Subcutaneous abdominal adipose tissue (tissue), 5 donors: Measurements from ENCODE around the gene MEF2B.
A peak's percentile ranks its signal among the peaks of the same experiment; 100 is the strongest.
"Not testable (repeated sequence)": the region's sequence is repeated elsewhere in the genome, so short reads cannot be mapped to it uniquely, and the experiment has no call there.

Source experiments
- H3K27ac ChIP-seq: one replicate; pipeline ENCODE4 v1.7.0; 2013; ENCODE audit warnings: low read depth, mild to moderate bottlenecking, inconsistent platforms, low read length, moderate library complexity
- H3K27me3 ChIP-seq, 5 donors: one replicate each; pipeline ENCODE4 v1.7.0; 2013; ENCODE audit warnings: low read length in 5 of 5, inconsistent platforms in 1 of 5; ENCODE audit not compliant: control insufficient read depth in 5 of 5, insufficient read depth in 4 of 5
- H3K36me3 ChIP-seq, 5 donors: one replicate each; pipeline ENCODE4 v1.7.0; 2013; ENCODE audit warnings: low read length in 5 of 5; ENCODE audit not compliant: control insufficient read depth in 5 of 5, insufficient read depth in 5 of 5
- H3K4me1 ChIP-seq, 5 donors: one replicate each; pipeline ENCODE4 v1.7.0; 2013; ENCODE audit warnings: low read length in 5 of 5, mild to moderate bottlenecking in 3 of 5, moderate library complexity in 1 of 5; ENCODE audit not compliant: control insufficient read depth in 5 of 5, insufficient read depth in 5 of 5
- H3K4me3 ChIP-seq, 5 donors: one replicate each; pipeline ENCODE4 v1.7.0; 2013; ENCODE audit warnings: low read length in 5 of 5, low read depth in 1 of 5
- H3K9ac ChIP-seq, 5 donors: one replicate each; pipeline ENCODE4 v1.7.0; 2013; ENCODE audit warnings: low read length in 5 of 5, mild to moderate bottlenecking in 4 of 5, moderate library complexity in 3 of 5
- H3K9me3 ChIP-seq, 5 donors: one replicate each; pipeline ENCODE4 v1.7.0; 2013; ENCODE audit warnings: low read length in 5 of 5; ENCODE audit not compliant: control insufficient read depth in 5 of 5
- donor health status: healthy.
- donor health status: healthy.
- donor health status: healthy.
- donor health status: healthy.
- donor health status: healthy.

Gene MEF2B

DNA sequence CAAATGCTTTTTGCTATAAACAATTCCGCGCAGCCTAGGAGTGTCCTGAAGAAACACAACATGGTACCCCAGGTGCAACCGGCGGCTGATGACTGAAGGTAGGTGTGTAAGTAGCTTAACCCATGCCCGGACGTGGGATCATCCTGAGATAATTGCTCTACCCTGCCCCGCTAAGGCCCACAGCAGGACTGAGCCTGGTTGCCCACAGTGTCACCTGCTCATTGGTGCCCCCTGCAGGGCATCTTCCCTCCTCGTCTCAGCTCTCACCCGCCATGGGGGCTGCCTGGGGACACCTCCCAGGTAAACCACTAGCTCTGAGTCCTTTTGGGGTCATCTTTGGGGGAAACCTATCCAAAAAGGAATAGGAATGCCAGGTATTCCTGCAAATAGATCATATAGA lies 54.1 kb downstream of the MEF2B start:
- H3K4me3 ChIP-seq = no peak overlapping the region
- no peak overlapping the region for H3K9ac ChIP-seq
- H3K27ac ChIP-seq = no peak overlapping the region
- H3K36me3 ChIP-seq = peaks cover 0 to 16% (median 13%) of the 10 kb centered on the region in 5 donors
- no peaks in the 10 kb centered on the region for H3K9me3 ChIP-seq
- no peaks in the 10 kb centered on the region for H3K27me3 ChIP-seq
- peaks cover 0 to 10% (median 8%) of the 10 kb centered on the region in 5 donors for H3K4me1 ChIP-seq

DNA sequence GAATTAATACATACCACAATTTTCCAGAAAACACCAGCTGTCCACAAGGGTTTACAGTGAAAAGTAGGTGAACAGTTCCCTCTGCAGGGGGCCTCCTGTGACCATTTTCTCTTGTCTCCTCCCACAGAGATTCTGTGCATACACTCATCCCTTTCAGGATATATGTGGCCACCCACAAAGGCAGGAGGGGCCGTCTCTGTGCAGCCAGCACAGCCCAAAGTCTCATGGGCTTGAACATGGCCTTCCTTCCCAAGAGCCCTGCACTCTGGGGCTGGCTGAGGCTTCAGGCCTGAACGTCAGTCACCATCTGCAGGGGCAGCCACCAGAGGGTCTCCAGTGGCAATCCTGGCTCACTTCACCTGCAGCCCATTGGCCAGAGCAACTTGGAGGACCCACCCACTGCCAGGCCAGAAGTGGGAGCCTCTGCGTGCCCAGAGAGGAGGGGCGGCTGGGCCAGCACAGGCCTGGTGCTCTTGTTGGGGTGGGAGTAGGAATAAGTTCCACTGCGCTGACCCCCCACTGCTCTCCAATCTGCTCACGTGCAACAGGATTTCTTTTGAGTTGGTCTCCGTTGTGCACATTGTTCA lies 56.9 kb downstream of the MEF2B start:
- peak overlapping the region in 1 of 5 donors; percentile 11 for H3K9ac ChIP-seq
- no peaks in the 10 kb centered on the region for H3K27me3 ChIP-seq
- H3K4me3 ChIP-seq = no peak overlapping the region
- peaks cover 0 to 4% (median 1%) of the 10 kb centered on the region in 5 donors for H3K36me3 ChIP-seq
- peaks cover 0 to 20% (median 19%) of the 10 kb centered on the region in 5 donors for H3K4me1 ChIP-seq
- H3K9me3 ChIP-seq = no peaks in the 10 kb centered on the region
- no peak overlapping the region for H3K27ac ChIP-seq

DNA sequence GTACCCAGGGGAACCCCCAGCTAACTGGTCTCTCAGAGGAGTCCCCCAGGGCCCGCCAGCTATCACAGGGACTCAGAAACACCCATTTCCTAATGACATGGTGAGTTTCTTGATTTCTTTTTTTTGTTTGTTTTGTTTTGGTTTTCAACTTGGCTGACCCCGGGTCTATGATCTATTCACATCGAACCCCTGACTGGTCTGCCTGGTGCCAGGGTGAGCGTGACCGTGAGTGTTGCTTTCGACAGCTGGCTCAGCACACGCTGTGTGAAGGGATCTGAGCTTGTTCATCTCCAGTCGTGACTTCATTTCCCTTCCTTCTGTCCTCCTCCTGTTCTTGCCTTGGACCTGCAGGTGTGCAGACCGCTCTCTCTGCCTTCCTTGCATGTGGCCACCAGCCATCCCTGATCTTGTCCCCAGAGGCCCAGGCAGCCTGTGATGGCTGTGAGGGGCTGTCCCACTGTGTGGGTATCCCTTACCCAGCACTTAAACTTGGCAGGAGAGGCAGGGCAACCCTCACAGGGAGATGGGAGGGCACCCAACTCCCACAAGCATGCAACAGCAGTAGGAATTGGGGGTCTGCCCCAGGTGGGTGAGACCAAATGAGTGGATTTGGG lies 58.0 kb downstream of the MEF2B start:
- Histone ChIP-seq H3K4me1 (peaks cover 0 to 20% (median 19%) of the 10 kb centered on the region in 5 donors), H3K9ac (no peak overlapping the region), H3K9me3 (no peaks in the 10 kb centered on the region), H3K36me3 (peaks cover 0 to 9% (median 6%) of the 10 kb centered on the region in 5 donors), H3K27me3 (no peaks in the 10 kb centered on the region), H3K27ac (no peak overlapping the region), H3K4me3 (no peak overlapping the region)

DNA sequence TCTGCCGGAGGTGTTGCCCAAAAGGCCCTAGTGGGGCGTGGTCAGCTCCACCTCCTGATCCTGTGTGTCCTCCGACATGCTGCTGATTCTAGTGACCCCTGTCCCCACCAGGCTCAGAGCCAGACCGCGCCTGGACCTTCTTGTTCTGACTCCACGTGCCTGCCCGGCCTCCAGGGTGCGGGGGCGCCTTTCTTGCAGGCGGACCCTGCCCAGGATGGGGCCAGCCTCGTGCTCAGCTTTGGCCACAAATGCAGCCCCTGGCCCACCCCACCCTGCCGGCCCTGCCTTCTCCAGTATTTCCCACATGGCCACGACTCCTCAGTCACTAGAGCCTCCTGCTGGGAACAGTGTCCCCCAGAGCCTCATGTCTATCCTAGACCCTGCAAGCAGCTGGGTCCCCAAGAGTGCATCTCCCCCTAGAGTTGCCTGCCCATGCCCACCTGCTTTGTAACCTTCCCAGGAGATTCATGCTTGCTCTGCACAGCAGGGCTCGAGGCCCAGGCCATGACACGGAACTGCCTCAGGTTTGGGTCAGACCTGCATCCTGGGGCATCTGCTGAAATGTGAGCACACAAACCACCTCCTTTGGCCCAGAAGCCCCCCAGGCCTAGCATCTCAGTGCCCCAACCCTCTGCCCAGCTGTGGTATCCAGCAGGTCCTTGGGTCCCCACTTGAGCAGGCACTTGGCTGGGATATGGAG lies 58.8 kb downstream of the MEF2B start:
- no peaks in the 10 kb centered on the region for H3K9me3 ChIP-seq
- H3K9ac ChIP-seq = no peak overlapping the region
- H3K27me3 ChIP-seq = no peaks in the 10 kb centered on the region
- no peak overlapping the region for H3K4me3 ChIP-seq
- peaks cover 0 to 22% (median 19%) of the 10 kb centered on the region in 5 donors for H3K4me1 ChIP-seq
- peaks cover 0 to 9% (median 6%) of the 10 kb centered on the region in 5 donors for H3K36me3 ChIP-seq
- no peak overlapping the region for H3K27ac ChIP-seq

DNA sequence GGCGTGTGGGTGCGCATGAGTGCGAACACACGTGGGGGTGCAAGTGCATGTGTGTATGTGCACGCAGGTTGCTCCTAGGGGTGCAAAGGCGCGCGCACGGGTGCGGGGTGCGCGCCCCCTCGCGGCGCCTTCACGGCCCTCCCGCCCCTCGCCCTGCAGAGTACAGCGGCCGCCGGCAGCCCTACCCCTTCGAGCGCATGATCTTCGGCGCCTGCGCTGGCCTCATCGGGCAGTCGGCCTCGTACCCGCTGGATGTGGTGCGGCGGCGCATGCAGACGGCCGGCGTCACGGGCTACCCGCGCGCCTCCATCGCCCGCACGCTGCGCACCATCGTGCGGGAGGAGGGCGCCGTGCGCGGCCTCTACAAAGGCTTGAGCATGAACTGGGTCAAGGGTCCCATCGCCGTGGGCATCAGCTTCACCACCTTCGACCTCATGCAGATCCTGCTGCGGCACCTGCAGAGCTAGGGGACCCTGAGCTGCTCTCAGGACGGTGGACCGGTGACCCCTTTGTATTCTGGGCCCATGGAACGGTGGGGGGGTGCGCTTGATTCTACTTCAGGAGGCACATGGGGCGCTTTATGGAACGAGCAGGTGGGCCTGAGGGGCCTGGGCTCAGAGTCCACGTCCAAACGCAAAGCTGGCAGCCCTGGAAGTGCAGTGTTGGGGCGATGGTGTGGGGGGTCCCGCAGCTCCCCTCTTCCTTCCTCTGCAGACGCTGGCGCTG lies 59.5 kb downstream of the MEF2B start:
- H3K27ac ChIP-seq = no peak overlapping the region
- H3K27me3 ChIP-seq = no peaks in the 10 kb centered on the region
- H3K9ac ChIP-seq = no peak overlapping the region
- H3K9me3 ChIP-seq = no peaks in the 10 kb centered on the region
- peaks cover 0 to 29% (median 25%) of the 10 kb centered on the region in 5 donors for H3K4me1 ChIP-seq
- peak overlapping the region in 2 of 5 donors; percentile 31 to 46 for H3K4me3 ChIP-seq
- H3K36me3 ChIP-seq = peaks cover 0 to 9% (median 6%) of the 10 kb centered on the region in 5 donors

DNA sequence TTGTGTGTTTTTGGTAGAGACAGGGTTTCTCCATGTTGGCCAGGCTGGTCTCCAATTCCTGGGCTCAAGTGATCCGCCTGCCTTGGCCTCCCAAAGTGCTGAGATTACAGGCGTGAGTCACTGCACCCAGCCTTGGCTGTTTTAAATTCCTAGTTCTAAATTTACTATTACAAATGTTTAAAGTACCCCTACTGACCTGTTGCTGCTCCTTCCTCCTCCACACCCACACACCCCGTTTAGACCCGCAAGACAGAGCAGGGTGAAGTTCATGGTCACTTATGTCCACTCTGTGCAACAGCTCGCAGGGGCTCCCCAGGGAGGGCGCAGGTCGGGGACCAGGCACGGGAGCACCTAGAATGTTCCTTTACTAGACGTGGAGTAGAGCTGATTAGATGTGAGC lies 60.5 kb downstream of the MEF2B start:
- Histone ChIP-seq H3K27me3 (no peaks in the 10 kb centered on the region), H3K4me3 (no peak overlapping the region), H3K9me3 (no peaks in the 10 kb centered on the region), H3K4me1 (peaks cover 0 to 32% (median 25%) of the 10 kb centered on the region in 5 donors), H3K9ac (no peak overlapping the region), H3K27ac (no peak overlapping the region), H3K36me3 (peaks cover 0 to 9% (median 6%) of the 10 kb centered on the region in 5 donors)

DNA sequence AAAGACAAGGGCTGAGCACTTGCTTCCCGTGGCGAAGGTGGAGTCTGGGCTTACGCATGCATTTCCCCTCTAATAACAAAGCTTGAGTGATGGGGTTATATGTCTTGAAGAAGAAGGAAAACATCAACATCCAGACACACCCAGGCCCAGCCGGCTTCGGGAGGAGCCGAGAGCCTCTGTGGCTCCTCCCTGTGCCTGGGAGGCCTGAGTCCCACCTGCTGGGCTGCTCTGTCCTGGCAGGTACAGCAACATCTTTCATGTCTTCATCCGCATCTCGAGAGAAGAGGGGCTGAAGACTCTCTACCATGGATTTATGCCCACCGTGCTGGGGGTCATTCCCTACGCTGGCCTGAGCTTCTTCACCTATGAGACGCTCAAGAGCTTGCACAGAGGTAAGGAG lies 62.4 kb downstream of the MEF2B start:
- Histone ChIP-seq H3K4me3 (no peak overlapping the region), H3K9ac (no peak overlapping the region), H3K4me1 (peaks cover 0 to 32% (median 25%) of the 10 kb centered on the region in 5 donors), H3K27me3 (no peaks in the 10 kb centered on the region), H3K27ac (no peak overlapping the region), H3K36me3 (peaks cover 0 to 9% (median 6%) of the 10 kb centered on the region in 5 donors), H3K9me3 (no peaks in the 10 kb centered on the region)

DNA sequence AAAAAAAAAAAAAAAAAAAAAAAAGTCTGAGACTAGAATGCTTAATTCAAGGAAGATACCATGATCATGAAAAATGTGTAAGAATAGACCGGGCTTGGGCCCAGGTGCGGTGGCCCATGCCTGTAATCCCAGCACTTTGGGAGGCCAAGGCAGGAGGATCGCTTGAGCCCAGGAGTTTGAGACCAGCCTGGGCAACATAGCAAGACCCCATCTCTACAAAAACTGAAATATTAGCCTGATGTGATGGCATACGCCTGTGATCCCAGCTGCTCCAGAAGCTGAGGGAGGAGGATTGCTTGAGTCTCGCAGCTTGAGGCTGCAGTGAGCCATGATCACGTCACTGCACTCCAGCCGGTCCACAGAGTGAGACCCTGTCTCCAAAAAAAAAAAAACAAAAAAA lies 63.1 kb downstream of the MEF2B start:
- not testable (repeated sequence) for H3K9ac ChIP-seq, H3K27ac ChIP-seq, H3K36me3 ChIP-seq, H3K27me3 ChIP-seq, H3K4me3 ChIP-seq, H3K9me3 ChIP-seq
- peaks cover 0 to 32% (median 25%) of the 10 kb centered on the region in 5 donors for H3K4me1 ChIP-seq

DNA sequence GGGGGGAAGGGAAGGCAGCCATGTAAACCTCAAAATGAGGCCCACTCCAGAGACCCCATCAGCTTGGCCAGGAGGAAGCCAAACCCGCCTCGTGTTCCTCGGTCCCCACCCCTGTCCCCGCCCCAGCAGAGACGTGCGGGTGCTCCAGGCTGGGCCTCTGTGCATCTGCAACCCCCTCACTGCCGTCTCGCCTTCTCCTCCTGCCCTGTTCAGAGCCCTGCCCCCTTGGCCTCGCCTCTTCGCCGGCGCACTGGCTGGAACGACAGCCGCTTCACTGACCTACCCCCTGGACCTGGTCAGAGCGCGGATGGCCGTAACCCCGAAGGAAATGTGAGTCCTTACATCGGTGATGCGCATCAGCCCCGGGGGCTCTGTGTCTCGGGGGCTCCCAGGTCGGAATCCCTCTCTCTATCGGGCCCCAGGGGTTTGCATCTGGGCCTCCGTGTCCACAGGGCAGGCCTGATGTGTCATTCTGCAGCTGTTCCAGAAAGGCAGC lies 64.0 kb downstream of the MEF2B start:
- Histone ChIP-seq H3K27me3 (no peaks in the 10 kb centered on the region), H3K4me3 (peak overlapping the region; percentile 44 to 70 (median 59)), H3K9me3 (no peaks in the 10 kb centered on the region), H3K36me3 (peaks cover 0 to 16% (median 9%) of the 10 kb centered on the region in 5 donors), H3K4me1 (peaks cover 0 to 26% (median 17%) of the 10 kb centered on the region in 5 donors), H3K9ac (peak overlapping the region in 2 of 5 donors; percentile 16 to 45), H3K27ac (no peak overlapping the region)
